ENCODE measurements around the gene CCDC187. TPM values are rescaled to one million over a fixed set of nuclear protein-coding genes. Genes with fewer than 3 reads are reported as not detected.

Gene CCDC187
- total and polyA plus RNA-seq, 2 of the 13 experiments (the other 11 are each of a cell fraction or from before 2014, with no cell fraction given), result 0.03 to 0.13 TPM

- TF ChIP-seq ATAD3A (CRISPR knock-in tag; IDR thresholded peaks at IDR 0.05) (0 out of 2 replicates have a peak, but pooled peaks have one; percentile 57), THAP11 (CRISPR knock-in tag; IDR thresholded peaks at IDR 0.05) (no peak), TCF7 (IDR thresholded peaks at IDR 0.05; ENCODE audit: low read depth) (no peak), MTA1 (CRISPR knock-in tag; IDR thresholded peaks at IDR 0.05; ENCODE audit: borderline replicate concordance) (no peak), GPN1 (CRISPR knock-in tag; IDR thresholded peaks at IDR 0.05; ENCODE audit: borderline replicate concordance) (0 out of 2 replicates have a peak, but pooled peaks have one; percentile 13), AGO2 (optimal IDR thresholded peaks at IDR 0.05; ENCODE audit: low read depth, low read length) (peak; percentile 91), MIXL1 (CRISPR knock-in tag; IDR thresholded peaks at IDR 0.05) (no peak), NRL (CRISPR knock-in tag; IDR thresholded peaks at IDR 0.05; ENCODE audit: borderline replicate concordance) (no peak), MNT (IDR thresholded peaks at IDR 0.05) (no peak), IKZF4 (CRISPR knock-in tag; IDR thresholded peaks at IDR 0.05; ENCODE audit: borderline replicate concordance, low read depth, not compliant biosample characterization) (no peak), ZNF20 (CRISPR knock-in tag; IDR thresholded peaks at IDR 0.05) (no peak), ARID3A (IDR thresholded peaks at IDR 0.05; ENCODE audit: low read depth, low read length) (no peak), GATAD1 (CRISPR knock-in tag; IDR thresholded peaks at IDR 0.05) (0 out of 2 replicates have a peak, but pooled peaks have one; percentile 36), DNMT3B (CRISPR knock-in tag; conservative IDR thresholded peaks at IDR 0.05) (no peak), ZNF841 (CRISPR knock-in tag; IDR thresholded peaks at IDR 0.05; ENCODE audit: borderline replicate concordance) (no peak), ZBTB20 (CRISPR knock-in tag; IDR thresholded peaks at IDR 0.05; ENCODE audit: borderline replicate concordance, low read depth) (0 out of 2 replicates have a peak, but pooled peaks have one; percentile 34), PRMT3 (CRISPR knock-in tag; IDR thresholded peaks at IDR 0.05; ENCODE audit: borderline replicate concordance, low read depth) (no peak), JUND (CRISPR knock-in tag; IDR thresholded peaks at IDR 0.05) (no peak), PCBP1 (IDR thresholded peaks at IDR 0.05; ENCODE audit: borderline replicate concordance, low read depth, low read length) (no peak), SAP130 (CRISPR knock-in tag; IDR thresholded peaks at IDR 0.05; ENCODE audit: low read depth) (0 out of 2 replicates have a peak, but pooled peaks have one; percentile 14), ZBTB4 (CRISPR knock-in tag; IDR thresholded peaks at IDR 0.05; ENCODE audit: borderline replicate concordance) (no peak)
These were observed 98.8 kb downstream of the CCDC187 start, which contains the start of gene LHX3 (continued) for GRCh38 chr9:136204838-136205706.
